Heart left ventricle (tissue), 16 donors: ENCODE data around the gene LIMA1. TPM values are rescaled to one million over a fixed set of nuclear protein-coding genes. Genes with fewer than 3 reads are reported as not detected.

Experiments used
- ATAC-seq, 4 donors: fragments of 200-7000 bp; cut with Tn5 transposase; one replicate each; pipeline ENCODE4 v1.9.1; 2020 to 2022; ENCODE audit warnings: moderate library complexity in 4 of 4, mild to moderate bottlenecking in 3 of 4, moderate number of reproducible peaks in 1 of 4
- DNase-seq, 5 donors: peaks; one replicate each; pipeline ENCODE4 v3.0.0-alpha.2; 2020
- H3K27ac ChIP-seq, 12 donors: fragments of 200-600 bp; sonication (generic) in 4 of 12; one replicate each; pipeline versions ENCODE4 v1.5.0 to v1.8.0; 2016 to 2022; ENCODE audit warnings: mild to moderate bottlenecking in 2 of 12
- H3K27me3 ChIP-seq, 9 donors: fragments of 200-600 bp; sonication (generic) in 2 of 9; one replicate each; pipeline versions ENCODE4 v1.5.1 to v1.8.0; 2016 to 2022; ENCODE audit warnings: mild to moderate bottlenecking in 3 of 9
- H3K36me3 ChIP-seq, 9 donors: fragments of 200-600 bp; sonication (generic) in 2 of 9; one replicate each; pipeline versions ENCODE4 v1.5.0 to v1.8.0; 2018 to 2022; ENCODE audit warnings: mild to moderate bottlenecking in 2 of 9
- H3K4me1 ChIP-seq, 12 donors: fragments of 200-600 bp; sonication (generic) in 4 of 12; one replicate each; pipeline versions ENCODE4 v1.5.0 to v1.8.0; 2016 to 2022; ENCODE audit warnings: mild to moderate bottlenecking in 3 of 12
- H3K4me3 ChIP-seq, 12 donors: fragments of 200-600 bp; sonication (generic) in 4 of 12; one replicate each; pipeline versions ENCODE4 v1.5.0 to v1.8.0; 2017 to 2022; ENCODE audit warnings: mild to moderate bottlenecking in 9 of 12, moderate library complexity in 4 of 12
- H3K9me3 ChIP-seq, 12 donors: fragments of 200-600 bp; sonication (generic) in 4 of 12; one replicate each; pipeline versions ENCODE4 v1.5.0 to v1.8.0; 2016 to 2022; ENCODE audit warnings: mild to moderate bottlenecking in 1 of 12
- POLR2A ChIP-seq, 2 donors: fragments of 450-650 bp; IDR thresholded peaks; one replicate each; pipeline ENCODE4 v1.6.1; 2017; ENCODE audit warnings: antibody characterized with exemption in 2 of 2, mild to moderate bottlenecking in 2 of 2, moderate library complexity in 2 of 2
- WGBS, 4 donors: extraction: QIAGEN DNeasy Blood & Tissue Kit in 2 of 4; methylation state at CpG; one replicate each; pipeline versions ENCODE4 v1.1.5 to v1.1.7; 2013 to 2018; 5-methylcytosine and 5-hydroxymethylcytosine counted together
- intact Hi-C, 10 donors: fragments of 100-400 bp; cut with DNase I; formaldehyde crosslinking; loops; one replicate each; pipeline versions ENCODE4 v1.11.1 to v1.14.2; 2022
- polyA plus RNA-seq, 2 donors: library from polyadenylated mRNA; stranded (reverse); fragments of 200-250 nt; gene quantifications; one replicate each; pipeline ENCODE4 v1.2.3, GENCODE V29; 2013
- total RNA-seq, 9 donors: library from RNA; depleted of rRNA in 2 of 9; stranded (reverse); fragments of >200 nt in 2 of 9; fragmentation: NEBNext Ultra II Directional in 3 of 9; extraction: Animal tissue kit (Norgen Biotek cat#: 25700) in 3 of 9; gene quantifications; one replicate each; pipeline versions ENCODE4 v1.1.0 to v1.2.4, GENCODE V29; 2016 to 2023
- TF ChIP-seq, protein P1 (sequence below), 12 donors: fragments of 200-600 bp; sonication (generic) in 4 of 12; IDR thresholded peaks; one replicate each; pipeline versions ENCODE4 v1.5.0 to v1.8.0; 2018 to 2022; ENCODE audit warnings: antibody characterized with exemption in 12 of 12, mild to moderate bottlenecking in 5 of 12
- donor health status: ischemic (EF 13 %, LVEDD 7.1; RV severe dilation, severe dysfunction).
- donor health status: healthy with polysubstance abuse.
- donor health status: DM: no; HTN: yes; CAD: no.
- donor health status: DM: no; HTN: no; CAD: no.
- donor health status: ischemic (EF 25% LVEDD 6.9; RV normal size, moderate dysfunction).
- donor health status: ischemic (EF 25% LVEDD 5.7; RV mildly dilated, moderate dysfunction).
- donor health status: healthy.
- donor health status: DM: yes; HTN: yes; CAD: no.
- donor health status: ischemic (EF 35%, LVEDD 5.7; RV mildly dilated, moderate dysfunction).
- donor health status: nonischemic (EF 11% LVEDD 7.7; RV severe dilation, severe dysfunction).
- donor health status: DM: yes; HTN: yes; CAD: no.
- donor health status: PGD.
- donor health status: ischemic (EF 29% LVEDD 5.4; RV normal size, mild dysfunction).
- donor health status: nonischemic (EF 23%, LVEDD 6.1; RV moderate dilation, normal function).

LIMA1 gene
- total and polyA plus RNA-seq, 11 donors = 11.6 to 38.8 (median 14.7) TPM

DNA sequence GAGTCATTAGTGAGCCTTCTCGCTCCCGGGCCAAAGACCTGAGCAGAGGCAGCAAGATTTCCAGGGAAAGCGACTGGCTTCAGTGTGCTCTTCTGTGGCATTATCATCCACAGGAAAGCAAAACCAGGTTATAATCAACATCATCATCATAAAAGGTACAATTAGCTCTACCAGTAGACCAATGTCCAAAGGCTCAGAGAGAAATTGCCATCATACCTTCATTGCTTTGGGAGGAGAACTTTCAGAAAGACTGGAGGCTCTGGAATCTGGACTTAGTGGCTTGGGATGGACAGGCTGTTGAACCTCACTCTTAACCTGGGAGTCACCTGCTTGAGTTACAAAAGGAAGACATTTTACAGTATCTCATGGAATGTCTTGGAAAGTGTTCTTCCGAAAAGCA is 91.1 kb downstream of the LIMA1 start:
- TF ChIP-seq, protein P1, sequence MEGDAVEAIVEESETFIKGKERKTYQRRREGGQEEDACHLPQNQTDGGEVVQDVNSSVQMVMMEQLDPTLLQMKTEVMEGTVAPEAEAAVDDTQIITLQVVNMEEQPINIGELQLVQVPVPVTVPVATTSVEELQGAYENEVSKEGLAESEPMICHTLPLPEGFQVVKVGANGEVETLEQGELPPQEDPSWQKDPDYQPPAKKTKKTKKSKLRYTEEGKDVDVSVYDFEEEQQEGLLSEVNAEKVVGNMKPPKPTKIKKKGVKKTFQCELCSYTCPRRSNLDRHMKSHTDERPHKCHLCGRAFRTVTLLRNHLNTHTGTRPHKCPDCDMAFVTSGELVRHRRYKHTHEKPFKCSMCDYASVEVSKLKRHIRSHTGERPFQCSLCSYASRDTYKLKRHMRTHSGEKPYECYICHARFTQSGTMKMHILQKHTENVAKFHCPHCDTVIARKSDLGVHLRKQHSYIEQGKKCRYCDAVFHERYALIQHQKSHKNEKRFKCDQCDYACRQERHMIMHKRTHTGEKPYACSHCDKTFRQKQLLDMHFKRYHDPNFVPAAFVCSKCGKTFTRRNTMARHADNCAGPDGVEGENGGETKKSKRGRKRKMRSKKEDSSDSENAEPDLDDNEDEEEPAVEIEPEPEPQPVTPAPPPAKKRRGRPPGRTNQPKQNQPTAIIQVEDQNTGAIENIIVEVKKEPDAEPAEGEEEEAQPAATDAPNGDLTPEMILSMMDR (IDR thresholded peaks at IDR 0.05) = no peak
- TF ChIP-seq POLR2A (IDR thresholded peaks at IDR 0.05) = no peak
- peaks cover 0 to 22% (median 13%) of the 10 kb centered on the region in 12 donors for H3K4me1 ChIP-seq
- intact Hi-C loops = no loop called here
- peaks cover 0 to 86% (median 69%) of the 10 kb centered on the region in 9 donors for H3K36me3 ChIP-seq
- no peaks in the 10 kb centered on the region for H3K9me3 ChIP-seq
- no peak overlapping the region for H3K4me3 ChIP-seq
- WGBS, 4 donors = 96 to 98% (median 97%) methylated on average over 4 of the region's 4 CpGs
- no peak for DNase-seq
- no peak for ATAC-seq
- H3K27ac ChIP-seq = no peak overlapping the region
- no peaks in the 10 kb centered on the region for H3K27me3 ChIP-seq

- ATAC-seq = no peak
- H3K9me3 ChIP-seq = no peaks in the 10 kb centered on the region
- H3K4me3 ChIP-seq = no peak overlapping the region
- no peaks in the 10 kb centered on the region for H3K27me3 ChIP-seq
- TF ChIP-seq, protein P1 (IDR thresholded peaks at IDR 0.05) = no peak
- no peak for TF ChIP-seq POLR2A (IDR thresholded peaks at IDR 0.05)
- whole genome bisulfite sequencing, 4 donors = 87 to 95% (median 91%) methylated on average over 1 of the region's 1 CpG
- intact Hi-C loops = no loop called here
- H3K27ac ChIP-seq = no peak overlapping the region
- peaks cover 0 to 72% (median 56%) of the 10 kb centered on the region in 9 donors for H3K36me3 ChIP-seq
- no peak for DNase-seq
- H3K4me1 ChIP-seq = peaks cover 0 to 33% (median 20%) of the 10 kb centered on the region in 12 donors
Measured at GRCh38 chr12:50190859-50191258, 92.5 kb downstream of the LIMA1 start.

GRCh38 chr12:50188875-50189575 is 94.3 kb downstream of the LIMA1 start:
- WGBS, 4 donors = 91 to 93% (median 92%) methylated on average over 5 of the region's 5 CpGs
- intact Hi-C loops = loop anchor here in 6 of 10 donors (5.0 to 10.0 kb wide), 3 partner anchors 126 to 224 kb away; partner anchors contain the start of gene AQP5 (in 1 of the 6)
- peaks cover 0 to 51% (median 27%) of the 10 kb centered on the region in 12 donors for H3K4me1 ChIP-seq

DNA sequence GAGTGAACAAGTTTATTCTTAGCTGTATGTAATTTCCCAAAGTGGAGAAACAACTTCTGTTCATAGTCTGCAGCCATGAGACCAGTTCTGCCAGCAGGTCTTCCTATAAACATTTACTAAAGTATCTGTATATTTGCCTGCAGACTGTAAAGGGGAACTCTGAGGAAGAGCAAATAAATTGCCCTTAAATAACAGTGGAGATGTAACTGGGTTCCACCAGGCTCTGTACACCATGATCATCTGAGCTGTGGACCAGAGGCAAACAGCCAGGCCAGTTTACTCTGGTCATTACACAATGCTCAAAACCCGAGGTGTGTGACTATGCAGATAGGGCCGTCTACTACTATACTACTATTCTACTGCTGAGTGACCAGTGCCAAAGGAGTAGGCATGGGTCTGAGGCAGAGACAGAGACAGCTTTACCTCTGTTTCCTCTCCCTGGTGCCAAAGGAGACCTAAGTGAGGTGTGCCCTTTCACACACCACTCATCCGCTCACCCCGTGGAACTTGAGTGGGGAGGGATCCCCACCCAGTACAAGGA is 95.0 kb downstream of the LIMA1 start:
- H3K27ac ChIP-seq = peak overlapping the region in 3 of 12 donors; percentile 15 to 76 (median 32)
- ATAC-seq (peak; percentile 39 to 70 (median 56)), DNase-seq (no peak)
- intact Hi-C loops = loop anchor here in 6 of 10 donors (5.0 to 10.0 kb wide), 3 partner anchors 126 to 224 kb away; partner anchors contain the start of gene AQP5 (in 1 of the 6)
- H3K36me3 ChIP-seq = peaks cover 0 to 59% (median 35%) of the 10 kb centered on the region in 9 donors
- no peaks in the 10 kb centered on the region for H3K9me3 ChIP-seq
- TF ChIP-seq, protein P1 (IDR thresholded peaks at IDR 0.05) = no peak
- TF ChIP-seq POLR2A (IDR thresholded peaks at IDR 0.05) = no peak
- WGBS, 4 donors = 70 to 83% (median 74%) methylated on average over 4 of the region's 4 CpGs
- H3K27me3 ChIP-seq = no peaks in the 10 kb centered on the region
- H3K4me3 ChIP-seq = no peak overlapping the region
- H3K4me1 ChIP-seq = peaks cover 0 to 57% (median 28%) of the 10 kb centered on the region in 12 donors

More at GRCh38 chr12:50188875-50189575, 94.3 kb downstream of the LIMA1 start:
- Histone ChIP-seq H3K4me3 (no peak overlapping the region), H3K27ac (peak overlapping the region in 2 of 12 donors; percentile 15 to 76), H3K9me3 (no peaks in the 10 kb centered on the region), H3K27me3 (no peaks in the 10 kb centered on the region), H3K36me3 (peaks cover 0 to 63% (median 38%) of the 10 kb centered on the region in 9 donors)
- DNase-seq (no peak), ATAC-seq (no peak)
- TF ChIP-seq, protein P1 (IDR thresholded peaks at IDR 0.05) = no peak
- TF ChIP-seq POLR2A (IDR thresholded peaks at IDR 0.05) = no peak
